T follicular helper cell (primary cell): ENCODE results near the gene GOLGA6A.

Experiments
- DNase-seq: peaks from one replicate; pipeline ENCODE4 v3.0.0-alpha.2; 2020; ENCODE audit warnings: low read depth

The GOLGA6A gene

GRCh38 chr15:74036271-74037170, 45.8 kb downstream of the GOLGA6A start:
- DNase-seq, result no peak

GRCh38 chr15:74035121-74036017, 47.0 kb downstream of the GOLGA6A start:
- DNase-seq, result no peak

- no peak for DNase-seq
These were observed 48.1 kb downstream of the GOLGA6A start for GRCh38 chr15:74034206-74034755.

- DNase-seq, result no peak
These were observed 49.5 kb downstream of the GOLGA6A start for GRCh38 chr15:74032606-74033561.

GRCh38 chr15:74032046-74032445, 50.3 kb downstream of the GOLGA6A start:
- DNase-seq, result no peak

- no peak for DNase-seq
These were observed 53.7 kb downstream of the GOLGA6A start for GRCh38 chr15:74028646-74029045.

GRCh38 chr15:74027688-74028087, 54.7 kb downstream of the GOLGA6A start:
- no peak for DNase-seq

- DNase-seq, result no peak
These were observed 56.9 kb downstream of the GOLGA6A start for GRCh38 chr15:74025436-74025835.

- no peak for DNase-seq
These were observed 57.7 kb downstream of the GOLGA6A start for GRCh38 chr15:74024687-74025086.

- no peak for DNase-seq
These were observed 59.5 kb downstream of the GOLGA6A start for GRCh38 chr15:74022706-74023470.
